Mucosa of gallbladder (tissue), 1 donor: ENCODE results near the gene TSPAN9. TPM values are rescaled to one million over a fixed set of nuclear protein-coding genes. Genes with fewer than 3 reads are reported as not detected.

ENCODE experiments used
- DNase-seq: peaks from one replicate; pipeline ENCODE4 v3.0.0-alpha.2; 2020; ENCODE audit warnings: low spot score
- total RNA-seq: library from RNA; stranded (reverse); gene quantifications from one replicate; pipeline ENCODE4 v1.2.1, GENCODE V29; 2021
- donor health status: DM: no; HTN: no; CAD: no.

The TSPAN9 gene
- total RNA-seq, 1 donor from 2014 or later: 38.7 TPM

DNA sequence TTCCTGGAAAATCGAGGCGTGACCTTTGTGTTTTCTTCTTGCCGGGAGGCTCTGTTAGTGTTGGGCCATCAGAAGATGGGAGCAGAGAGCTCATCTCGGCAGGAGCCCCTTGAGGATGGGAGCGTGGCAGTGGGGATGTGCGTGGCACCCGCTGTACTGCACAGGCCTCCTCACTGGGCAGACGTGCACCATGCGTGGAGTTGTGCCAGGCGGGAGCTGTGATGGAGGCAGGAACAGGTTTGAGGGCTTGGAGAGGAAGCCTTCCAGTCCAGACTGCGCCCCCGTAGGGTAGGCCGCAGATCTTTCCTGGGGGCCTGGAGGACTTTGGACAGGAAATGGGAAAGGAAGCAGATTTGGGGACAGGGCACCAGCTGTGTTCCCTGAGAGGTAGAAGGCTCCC, 197.5 kb downstream of the TSPAN9 start:
- DNase-seq: no peak

DNA sequence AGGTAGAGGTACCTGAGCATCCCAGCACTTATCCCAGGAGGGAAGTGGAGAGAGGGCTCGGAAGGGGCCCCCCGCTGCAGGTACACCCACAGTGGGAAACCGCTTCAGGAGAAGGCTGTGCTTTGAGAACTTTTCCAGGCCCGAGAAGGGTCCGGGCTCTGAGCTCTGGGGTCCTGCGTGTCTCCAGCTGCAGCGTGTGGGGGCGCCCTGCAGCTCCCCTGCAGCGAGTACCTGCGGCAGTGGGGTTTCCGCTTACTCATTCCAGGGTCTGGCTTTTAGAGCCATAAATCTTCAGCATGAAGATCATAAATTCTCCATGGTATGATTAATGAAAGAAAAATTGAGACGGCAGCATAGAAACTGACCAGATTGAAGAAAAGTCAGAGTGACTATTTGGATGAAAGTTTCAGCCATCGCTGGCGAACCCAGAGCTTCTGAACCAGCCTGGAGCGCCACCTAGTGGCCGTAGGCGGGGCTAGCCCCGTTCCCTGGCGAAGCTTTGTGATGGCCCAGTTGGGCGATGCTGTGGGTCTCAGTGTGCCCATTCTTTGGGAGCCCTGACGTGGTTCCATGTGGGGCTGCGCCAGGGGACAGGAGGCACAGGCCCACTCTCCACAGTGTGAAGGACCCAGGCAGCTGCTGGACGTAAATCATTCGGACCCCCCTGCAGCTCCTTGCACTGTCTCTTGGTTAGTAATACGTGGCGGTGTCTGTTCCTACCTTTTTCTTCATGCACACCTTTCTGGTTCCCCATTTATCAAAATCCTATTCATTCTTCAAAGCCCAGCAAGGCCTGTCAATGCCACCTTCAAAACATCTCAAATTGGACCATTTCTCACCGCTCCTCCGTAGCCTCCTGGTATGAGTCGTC, 198.2 kb downstream of the TSPAN9 start:
- peak; percentile 72 for DNase-seq

DNA sequence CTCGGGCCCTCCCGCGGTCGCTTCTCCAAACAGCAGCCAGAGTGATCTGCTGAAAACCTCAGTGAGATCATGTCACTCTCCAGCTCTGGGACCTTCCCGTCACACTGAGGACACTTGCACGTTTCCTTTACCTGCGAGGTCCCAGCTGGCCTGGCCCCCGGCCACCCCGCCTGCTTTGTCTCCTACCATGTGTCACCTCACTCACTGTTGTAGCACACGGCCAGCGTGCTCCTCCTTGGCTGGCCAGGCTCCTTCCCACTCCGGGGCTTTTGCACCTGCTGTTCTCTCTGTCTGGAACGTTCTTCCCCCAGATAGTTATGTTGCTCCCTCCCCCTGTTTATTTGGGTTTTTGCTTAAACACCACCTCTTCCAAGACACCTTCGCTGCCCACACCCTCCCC, 199.0 kb downstream of the TSPAN9 start:
- no peak for DNase-seq

- no peak for DNase-seq
Measured at GRCh38 chr12:3277306-3277943, 200.2 kb downstream of the TSPAN9 start.

GRCh38 chr12:3278681-3279414, 201.7 kb downstream of the TSPAN9 start:
- DNase-seq: no peak

GRCh38 chr12:3279415-3279780, 202.2 kb downstream of the TSPAN9 start:
- no peak for DNase-seq

- no peak for DNase-seq
Measured at GRCh38 chr12:3279832-3280231, 202.7 kb downstream of the TSPAN9 start.

DNA sequence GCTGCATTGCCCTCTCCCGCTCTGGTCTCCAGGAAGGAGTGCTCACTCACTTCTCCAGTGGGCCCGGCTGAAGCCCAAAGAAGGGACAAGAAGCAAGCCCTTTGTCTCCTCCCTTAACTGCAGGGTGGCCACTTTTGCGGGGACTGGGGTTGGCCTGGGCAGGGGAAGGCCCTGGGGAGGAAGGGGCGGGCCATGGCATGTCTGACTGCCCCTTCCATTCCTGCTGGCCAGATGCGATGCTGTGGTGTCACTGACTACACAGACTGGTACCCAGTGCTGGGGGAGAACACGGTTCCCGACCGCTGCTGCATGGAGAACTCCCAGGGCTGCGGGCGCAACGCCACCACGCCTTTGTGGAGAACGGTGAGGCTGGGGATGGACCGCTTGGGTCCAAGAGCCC, 203.8 kb downstream of the TSPAN9 start:
- DNase-seq: no peak

DNA sequence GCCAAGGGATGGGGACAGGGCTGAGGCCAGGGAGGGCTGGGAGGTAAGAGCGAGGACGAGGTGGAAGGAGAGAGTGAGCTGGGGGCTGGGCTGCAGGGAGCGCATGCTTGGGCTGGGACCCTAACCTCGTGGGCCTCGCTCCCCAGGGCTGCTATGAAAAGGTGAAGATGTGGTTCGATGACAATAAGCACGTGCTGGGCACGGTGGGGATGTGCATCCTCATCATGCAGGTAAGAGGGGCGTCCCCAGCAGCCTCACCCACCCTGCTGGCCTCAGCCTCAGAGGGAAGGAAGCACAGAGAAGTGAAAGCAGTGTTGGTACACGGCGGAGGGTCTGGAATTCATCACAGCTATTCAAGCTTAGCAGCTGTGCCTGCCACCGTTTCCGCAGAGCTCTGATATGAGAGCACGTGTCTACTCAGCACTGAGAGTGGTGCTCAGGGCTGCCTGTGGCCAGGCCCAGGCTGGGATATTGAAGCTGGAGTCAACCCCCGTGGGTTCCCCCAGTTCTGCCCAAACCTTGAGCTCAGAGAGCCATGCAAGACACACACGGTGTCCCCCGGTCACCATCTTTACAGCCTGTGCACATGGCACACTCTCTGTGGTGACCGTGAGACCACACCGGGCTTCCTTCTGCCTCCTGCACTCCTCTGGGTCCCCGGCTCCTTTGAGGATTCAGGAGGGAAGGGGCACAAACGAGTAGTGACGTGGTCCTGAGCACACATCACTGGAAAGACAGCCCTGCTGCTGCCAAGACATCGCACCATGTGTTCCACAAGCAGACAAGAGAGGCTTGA, 204.6 kb downstream of the TSPAN9 start:
- DNase-seq: no peak

GRCh38 chr12:3282384-3282670, 205.1 kb downstream of the TSPAN9 start:
- DNase-seq: no peak

- no peak for DNase-seq
Measured at GRCh38 chr12:3283137-3283680, 206.0 kb downstream of the TSPAN9 start.

GRCh38 chr12:3284405-3284804, 207.2 kb downstream of the TSPAN9 start:
- no peak for DNase-seq

- DNase-seq: no peak
Measured at GRCh38 chr12:3285570-3285969, 208.4 kb downstream of the TSPAN9 start.

- DNase-seq: no peak
Measured at GRCh38 chr12:3288690-3289089, 211.5 kb downstream of the TSPAN9 start.

GRCh38 chr12:3289702-3290101, 212.5 kb downstream of the TSPAN9 start:
- no peak for DNase-seq

DNA sequence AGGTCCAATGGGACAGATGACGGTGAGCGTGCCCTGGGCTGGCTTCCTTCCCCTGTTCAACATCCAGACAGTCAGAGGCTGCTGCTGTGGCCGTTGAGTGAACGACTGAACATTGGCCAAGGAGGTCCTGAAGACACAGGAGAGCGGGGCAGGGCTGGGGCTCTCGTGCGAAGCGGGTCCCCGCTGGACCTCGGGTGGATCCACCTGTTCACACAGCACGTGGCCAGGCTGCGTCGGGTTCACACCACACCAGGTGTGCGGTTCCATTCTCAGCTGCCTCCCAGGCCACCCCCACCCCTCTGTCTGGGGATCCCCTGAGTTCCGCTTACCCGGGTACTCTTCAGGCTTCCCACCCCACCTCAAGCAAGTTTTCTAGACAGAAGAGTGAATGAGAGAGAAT, 214.8 kb downstream of the TSPAN9 start:
- no peak for DNase-seq

- no peak for DNase-seq
Measured at GRCh38 chr12:3292677-3293412, 215.7 kb downstream of the TSPAN9 start.

DNA sequence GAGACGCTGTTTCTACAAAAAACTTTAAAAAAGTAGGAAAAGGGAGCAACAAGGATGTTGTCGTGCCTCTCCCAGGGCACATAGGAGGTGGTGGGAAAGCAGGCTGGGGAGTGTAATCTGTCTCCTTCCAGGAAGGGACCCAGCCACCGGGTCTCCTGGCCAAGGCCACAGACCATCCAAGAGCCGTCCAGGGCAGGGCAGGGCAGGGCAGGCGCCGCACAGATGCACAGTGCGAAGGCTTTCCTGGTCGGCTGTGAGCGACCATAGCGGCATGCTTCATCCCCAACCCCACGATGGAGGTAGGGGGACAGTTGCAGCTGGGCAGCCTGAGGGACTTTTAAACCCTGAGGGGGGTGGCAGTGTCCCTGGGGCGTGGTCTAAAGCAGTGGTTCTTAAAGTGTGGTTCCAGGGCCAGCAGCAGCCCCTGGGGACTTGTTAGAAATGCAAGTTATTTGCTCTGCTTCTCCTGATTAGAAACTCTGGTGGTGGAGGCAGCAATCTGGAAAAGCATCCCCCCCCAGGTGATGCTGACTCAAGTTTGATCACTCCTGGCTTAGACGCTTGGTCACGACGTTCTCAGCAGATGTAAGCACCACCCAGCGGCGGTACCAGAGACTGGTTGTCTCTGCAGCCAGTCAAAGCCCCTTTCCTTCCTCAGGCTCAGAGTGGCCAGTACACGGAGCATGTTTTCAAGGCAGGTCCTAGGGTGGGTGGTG, 216.4 kb downstream of the TSPAN9 start:
- DNase-seq: no peak

GRCh38 chr12:3294481-3294911, 217.3 kb downstream of the TSPAN9 start:
- no peak for DNase-seq

GRCh38 chr12:3295225-3295624, 218.0 kb downstream of the TSPAN9 start:
- DNase-seq: no peak
